Hepatocyte (in vitro differentiated cells): Measurements from ENCODE around the gene PSD2. TPM values are rescaled to one million over a fixed set of nuclear protein-coding genes. Genes with fewer than 3 reads are reported as not detected.
A peak's percentile ranks its signal among the peaks of the same experiment; 100 is the strongest.

Source experiments
- DNase-seq: peaks from one replicate; pipeline ENCODE4 v3.0.0-alpha.2; 2016; ENCODE audit warnings: low spot score
- H2AFZ ChIP-seq: fragments of 200-600 bp; sonication (generic); 2 replicates; pipeline ENCODE4 v1.6.0; 2016; ENCODE audit warnings: antibody characterized with exemption, mild to moderate bottlenecking
- H3K27ac ChIP-seq: fragments of 200-600 bp; sonication (generic); 2 replicates; pipeline ENCODE4 v1.5.1; 2016; ENCODE audit warnings: mild to moderate bottlenecking
- H3K27me3 ChIP-seq: fragments of 200-600 bp; sonication (generic); 2 replicates; pipeline ENCODE4 v1.6.1; 2016
- H3K36me3 ChIP-seq: fragments of 200-600 bp; sonication (generic); replicated peaks from 2 replicates; pipeline ENCODE4 v1.5.1; 2016; ENCODE audit warnings: low read depth; ENCODE audit not compliant: insufficient read depth
- H3K4me1 ChIP-seq: fragments of 200-600 bp; sonication (generic); 2 replicates; pipeline ENCODE4 v1.5.1; 2016; ENCODE audit warnings: mild to moderate bottlenecking, moderate library complexity; ENCODE audit not compliant: insufficient read depth
- H3K4me2 ChIP-seq: fragments of 200-600 bp; sonication (generic); 2 replicates; pipeline ENCODE4 v1.6.0; 2016
- H3K4me3 ChIP-seq: fragments of 200-600 bp; sonication (generic); 2 replicates; pipeline ENCODE4 v1.5.1; 2016; ENCODE audit warnings: mild to moderate bottlenecking
- H3K79me2 ChIP-seq: fragments of 200-600 bp; sonication (generic); 2 replicates; pipeline ENCODE4 v1.6.0; 2017; ENCODE audit warnings: mild to moderate bottlenecking
- H3K9me2 ChIP-seq: fragments of 200-600 bp; sonication (generic); replicated peaks from 2 replicates; pipeline ENCODE4 v1.6.0; 2017; ENCODE audit warnings: mild to moderate bottlenecking; ENCODE audit not compliant: insufficient read depth
- H3K9me3 ChIP-seq: fragments of 200-600 bp; sonication (generic); 2 replicates; pipeline ENCODE4 v1.5.1; 2016; ENCODE audit warnings: low read depth, mild to moderate bottlenecking
- H4K20me1 ChIP-seq: fragments of 200-600 bp; sonication (generic); 2 replicates; pipeline ENCODE4 v1.6.0; 2016; ENCODE audit warnings: mild to moderate bottlenecking; ENCODE audit not compliant: insufficient read depth, poor library complexity, severe bottlenecking
- CTCF ChIP-seq: fragments of 200-600 bp; sonication (generic); IDR thresholded peaks from 2 replicates; pipeline ENCODE4 v1.5.1; 2016; ENCODE audit warnings: antibody characterized with exemption, mild to moderate bottlenecking; ENCODE audit not compliant: poor library complexity
- EZH2 ChIP-seq: fragments of 200-600 bp; sonication (generic); IDR thresholded peaks from 2 replicates; pipeline ENCODE4 v1.6.1; 2016; ENCODE audit warnings: antibody characterized with exemption, mild to moderate bottlenecking, borderline replicate concordance
- EZH2phosphoT487 ChIP-seq: fragments of 200-600 bp; sonication (generic); IDR thresholded peaks from one replicate; pipeline ENCODE4 v1.6.1; 2018; ENCODE audit warnings: antibody characterized with exemption, mild to moderate bottlenecking, low read depth, moderate library complexity; ENCODE audit not compliant: unreplicated experiment, severe bottlenecking
- WGBS: methylation state at CpG from one replicate; pipeline ENCODE4 v1.1.6; 2016; ENCODE audit warnings: low lambda C conversion rate; ENCODE audit errors: missing lambda C conversion rate; 5-methylcytosine and 5-hydroxymethylcytosine counted together
- polyA plus RNA-seq: library from polyadenylated mRNA; unstranded; fragments of >200 nt; fragmentation: Nextera tagmentation; extraction: Ambion mirVana; gene quantifications from 2 replicates; pipeline ENCODE4 v1.2.1, GENCODE V29; 2016
- total RNA-seq: library from RNA; depleted of rRNA; stranded (reverse); fragments of >200 nt; gene quantifications from 2 replicates; pipeline ENCODE4 v1.2.3, GENCODE V29; 2014

The PSD2 gene
- total and polyA plus RNA-seq, 2 experiments from 2014 or later = not detected

- Histone ChIP-seq H3K79me2 (no peaks in the 10 kb centered on the region), H3K36me3 (no peaks in the 10 kb centered on the region), H3K27ac (peak overlapping the region; percentile 87), H3K9me3 (no peaks in the 10 kb centered on the region), H3K9me2 (no peaks in the 10 kb centered on the region), H4K20me1 (no peaks in the 10 kb centered on the region), H3K4me2 (peak overlapping the region; percentile 54), H3K27me3 (peaks cover 2% of the 10 kb centered on the region), H2AFZ (no peak overlapping the region), H3K4me3 (no peak overlapping the region), H3K4me1 (peaks cover 31% of the 10 kb centered on the region)
- WGBS = 76% methylated on average over 5 of the region's 5 CpGs
- no peak for TF ChIP-seq CTCF
- no peak for TF ChIP-seq EZH2phosphoT487
- no peak for TF ChIP-seq EZH2
- no peak for DNase-seq
Observed at GRCh38 chr5:139881143-139881733, 85.6 kb downstream of the PSD2 start.

- Histone ChIP-seq H3K4me2 (no peak overlapping the region), H3K9me3 (no peaks in the 10 kb centered on the region), H3K4me1 (peaks cover 31% of the 10 kb centered on the region), H3K36me3 (no peaks in the 10 kb centered on the region), H3K27me3 (peaks cover 10% of the 10 kb centered on the region), H2AFZ (no peak overlapping the region), H4K20me1 (no peaks in the 10 kb centered on the region), H3K9me2 (no peaks in the 10 kb centered on the region), H3K79me2 (no peaks in the 10 kb centered on the region), H3K27ac (peak overlapping the region; percentile 37), H3K4me3 (no peak overlapping the region)
- no peak for DNase-seq
- TF ChIP-seq EZH2phosphoT487 = no peak
- TF ChIP-seq CTCF = no peak
- no peak for TF ChIP-seq EZH2
- WGBS = 81% methylated on average over 3 of the region's 3 CpGs
Observed at GRCh38 chr5:139882316-139882715, 86.7 kb downstream of the PSD2 start.

- WGBS = 38% methylated on average over 6 of the region's 10 CpGs
- Histone ChIP-seq H2AFZ (no peak overlapping the region), H3K27ac (peak overlapping the region; percentile 37), H3K4me2 (no peak overlapping the region), H3K9me3 (no peaks in the 10 kb centered on the region), H3K4me3 (no peak overlapping the region), H3K9me2 (no peaks in the 10 kb centered on the region), H3K36me3 (no peaks in the 10 kb centered on the region), H4K20me1 (no peaks in the 10 kb centered on the region), H3K4me1 (peaks cover 31% of the 10 kb centered on the region), H3K79me2 (no peaks in the 10 kb centered on the region), H3K27me3 (peaks cover 10% of the 10 kb centered on the region)
- peak; percentile 34 for DNase-seq
- TF ChIP-seq EZH2phosphoT487 (no peak), EZH2 (no peak), CTCF (no peak)
Observed at GRCh38 chr5:139882961-139883539, 87.4 kb downstream of the PSD2 start.
